HG02588 (cell line): ENCODE results near the gene RPRD2.
"Not testable (repeated sequence)": the region's sequence is repeated elsewhere in the genome, so short reads cannot be mapped to it uniquely, and the experiment has no call there.

ENCODE experiments used
- ATAC-seq: cut with Tn5 transposase; IDR thresholded peaks from one replicate; pipeline ENCODE4 v1.9.1; 2021; ENCODE audit warnings: mild to moderate bottlenecking, moderate library complexity; ENCODE audit not compliant: unreplicated experiment

The RPRD2 gene

GRCh38 chr1:150388241-150388640 is 24.3 kb downstream of the RPRD2 start:
- ATAC-seq = no peak

GRCh38 chr1:150389650-150390049 is 25.7 kb downstream of the RPRD2 start:
- ATAC-seq = no peak

GRCh38 chr1:150392627-150393026 is 28.7 kb downstream of the RPRD2 start:
- no peak for ATAC-seq

- not testable (repeated sequence) for ATAC-seq
These were observed 31.2 kb downstream of the RPRD2 start for GRCh38 chr1:150395115-150395514.

GRCh38 chr1:150397392-150398032 is 33.6 kb downstream of the RPRD2 start:
- no peak for ATAC-seq

- no peak for ATAC-seq
These were observed 40.5 kb downstream of the RPRD2 start for GRCh38 chr1:150404465-150404864.

GRCh38 chr1:150405660-150406059 is 41.7 kb downstream of the RPRD2 start:
- no peak for ATAC-seq

GRCh38 chr1:150406483-150406882 is 42.5 kb downstream of the RPRD2 start:
- no peak for ATAC-seq

GRCh38 chr1:150407330-150407729 is 43.4 kb downstream of the RPRD2 start:
- no peak for ATAC-seq

- no peak for ATAC-seq
These were observed 44.9 kb downstream of the RPRD2 start for GRCh38 chr1:150408800-150409199.

GRCh38 chr1:150409504-150410362 is 45.8 kb downstream of the RPRD2 start:
- no peak for ATAC-seq

GRCh38 chr1:150410582-150411101 is 46.7 kb downstream of the RPRD2 start:
- ATAC-seq = no peak

- ATAC-seq = no peak
These were observed 50.6 kb downstream of the RPRD2 start for GRCh38 chr1:150414592-150414991.

- no peak for ATAC-seq
These were observed 51.9 kb downstream of the RPRD2 start for GRCh38 chr1:150415800-150416199.

- ATAC-seq = no peak
These were observed 56.8 kb downstream of the RPRD2 start for GRCh38 chr1:150420560-150421265.

GRCh38 chr1:150422541-150422940 is 58.6 kb downstream of the RPRD2 start:
- ATAC-seq = no peak

- ATAC-seq = no peak
These were observed 65.9 kb downstream of the RPRD2 start for GRCh38 chr1:150429805-150430204.

GRCh38 chr1:150441121-150441520 is 77.2 kb downstream of the RPRD2 start:
- ATAC-seq = no peak

GRCh38 chr1:150444232-150444631 is 80.3 kb downstream of the RPRD2 start:
- ATAC-seq = no peak

GRCh38 chr1:150456146-150456647 is 92.2 kb downstream of the RPRD2 start:
- no peak for ATAC-seq

GRCh38 chr1:150464422-150464826 is 100.5 kb downstream of the RPRD2 start:
- ATAC-seq = no peak
